Cardiac muscle cell (in vitro differentiated cells and primary cell): ENCODE results near the gene KLC1. TPM values are rescaled to one million over a fixed set of nuclear protein-coding genes. Genes with fewer than 3 reads are reported as not detected.

ENCODE experiments used
- DNase-seq, 2 donors: peaks; one replicate each; pipeline versions ENCODE4 v3.0.0 to v3.0.0-alpha.2; 2010 to 2017; ENCODE audit warnings: low read depth in 1 of 2, low spot score in 1 of 2
- H3K27ac ChIP-seq: fragments of 200-600 bp; sonication (generic); 2 replicates; pipeline ENCODE4 v1.5.1; 2016
- H3K27me3 ChIP-seq: fragments of 200-600 bp; sonication (generic); 2 replicates; pipeline ENCODE4 v1.6.0; 2016; ENCODE audit warnings: control low read depth
- H3K36me3 ChIP-seq: fragments of 200-600 bp; sonication (generic); 2 replicates; pipeline ENCODE4 v1.5.1; 2016; ENCODE audit warnings: control low read depth
- H3K4me1 ChIP-seq: fragments of 200-600 bp; sonication (generic); 2 replicates; pipeline ENCODE4 v1.8.1; 2017; ENCODE audit warnings: low read depth, mild to moderate bottlenecking, mixed run types
- H3K4me3 ChIP-seq: fragments of 200-600 bp; sonication (generic); 2 replicates; pipeline ENCODE4 v1.5.1; 2016; ENCODE audit warnings: mild to moderate bottlenecking
- H3K9me3 ChIP-seq: fragments of 200-600 bp; sonication (generic); 2 replicates; pipeline ENCODE4 v1.5.1; 2017; ENCODE audit warnings: low read depth, mild to moderate bottlenecking, control low read depth
- polyA plus RNA-seq: library from polyadenylated mRNA; unstranded; fragments of >200 nt; fragmentation: Nextera tagmentation; extraction: Ambion mirVana; gene quantifications from 2 replicates; pipeline ENCODE4 v1.2.1, GENCODE V29; 2016
- total RNA-seq: library from RNA; depleted of rRNA; stranded (reverse); fragments of >200 nt; gene quantifications from 2 replicates; pipeline ENCODE4 v1.2.3, GENCODE V29; 2016
- TF ChIP-seq, protein P1 (sequence below): IDR thresholded peaks from 2 replicates; pipeline ENCODE4 v1.5.1; 2012; ENCODE audit warnings: low read depth, mild to moderate bottlenecking, low read length

Gene KLC1
- total and polyA plus RNA-seq, 2 experiments from 2014 or later, result 167 to 365 TPM

GRCh38 chr14:103732868-103733620 lies 104.0 kb downstream of the KLC1 start:
- H3K4me1 ChIP-seq, result no peaks in the 10 kb centered on the region
- no peak for DNase-seq
- peaks cover 40% of the 10 kb centered on the region for H3K36me3 ChIP-seq
- no peaks in the 10 kb centered on the region for H3K27me3 ChIP-seq
- H3K9me3 ChIP-seq, result no peaks in the 10 kb centered on the region
- H3K27ac ChIP-seq, result peak overlapping the region; percentile 80
- no peak overlapping the region for H3K4me3 ChIP-seq
- TF ChIP-seq, protein P1, sequence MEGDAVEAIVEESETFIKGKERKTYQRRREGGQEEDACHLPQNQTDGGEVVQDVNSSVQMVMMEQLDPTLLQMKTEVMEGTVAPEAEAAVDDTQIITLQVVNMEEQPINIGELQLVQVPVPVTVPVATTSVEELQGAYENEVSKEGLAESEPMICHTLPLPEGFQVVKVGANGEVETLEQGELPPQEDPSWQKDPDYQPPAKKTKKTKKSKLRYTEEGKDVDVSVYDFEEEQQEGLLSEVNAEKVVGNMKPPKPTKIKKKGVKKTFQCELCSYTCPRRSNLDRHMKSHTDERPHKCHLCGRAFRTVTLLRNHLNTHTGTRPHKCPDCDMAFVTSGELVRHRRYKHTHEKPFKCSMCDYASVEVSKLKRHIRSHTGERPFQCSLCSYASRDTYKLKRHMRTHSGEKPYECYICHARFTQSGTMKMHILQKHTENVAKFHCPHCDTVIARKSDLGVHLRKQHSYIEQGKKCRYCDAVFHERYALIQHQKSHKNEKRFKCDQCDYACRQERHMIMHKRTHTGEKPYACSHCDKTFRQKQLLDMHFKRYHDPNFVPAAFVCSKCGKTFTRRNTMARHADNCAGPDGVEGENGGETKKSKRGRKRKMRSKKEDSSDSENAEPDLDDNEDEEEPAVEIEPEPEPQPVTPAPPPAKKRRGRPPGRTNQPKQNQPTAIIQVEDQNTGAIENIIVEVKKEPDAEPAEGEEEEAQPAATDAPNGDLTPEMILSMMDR, result no peak

GRCh38 chr14:103733651-103734050 lies 104.6 kb downstream of the KLC1 start:
- Histone ChIP-seq H3K36me3 (peaks cover 46% of the 10 kb centered on the region), H3K4me1 (no peaks in the 10 kb centered on the region), H3K4me3 (no peak overlapping the region), H3K27me3 (no peaks in the 10 kb centered on the region), H3K9me3 (no peaks in the 10 kb centered on the region), H3K27ac (peak overlapping the region; percentile 80)
- no peak for DNase-seq
- TF ChIP-seq, protein P1, result no peak

DNA sequence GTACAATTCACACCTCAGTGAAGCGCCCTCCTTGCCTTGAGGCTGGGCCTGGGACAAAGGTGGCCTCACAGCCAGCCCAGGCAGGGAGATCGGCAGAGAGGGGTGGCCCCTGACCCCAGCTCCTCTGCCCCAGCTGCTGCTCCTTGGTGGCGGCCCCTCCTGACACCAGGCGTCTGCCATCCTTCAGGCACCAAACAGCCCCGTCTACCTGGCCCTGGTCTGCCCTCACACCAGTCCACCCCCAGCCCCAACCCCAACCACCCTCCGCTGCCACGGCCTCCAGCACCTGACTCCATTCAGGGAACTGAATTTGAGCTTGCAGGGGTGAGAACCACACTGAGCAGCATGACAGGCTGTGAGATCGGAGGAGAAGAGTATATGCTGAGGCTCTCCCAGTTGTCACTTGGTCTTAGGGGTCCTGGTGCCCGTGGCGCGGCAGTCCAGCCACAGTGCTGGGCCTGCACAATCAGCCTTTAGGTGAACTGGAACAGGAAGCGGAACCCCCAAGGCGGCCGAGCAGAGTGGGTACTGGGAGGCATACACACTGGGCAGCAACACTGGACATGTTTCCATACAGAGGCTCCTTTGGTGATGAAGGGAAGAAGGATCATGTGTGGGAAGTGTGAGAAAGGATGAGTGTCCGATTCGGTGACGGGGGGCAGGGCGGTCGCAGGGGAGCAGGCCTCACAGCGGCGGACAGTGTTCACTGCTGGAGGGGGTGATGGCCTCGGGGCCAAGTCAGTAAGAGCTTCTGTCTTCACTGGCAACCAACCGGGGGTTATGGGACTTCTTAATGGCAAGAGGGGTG lies 105.3 kb downstream of the KLC1 start:
- no peaks in the 10 kb centered on the region for H3K9me3 ChIP-seq
- no peaks in the 10 kb centered on the region for H3K27me3 ChIP-seq
- TF ChIP-seq, protein P1, result no peak
- no peak overlapping the region for H3K4me3 ChIP-seq
- H3K27ac ChIP-seq, result peak overlapping the region; percentile 80
- H3K36me3 ChIP-seq, result peaks cover 46% of the 10 kb centered on the region
- no peak for DNase-seq
- no peaks in the 10 kb centered on the region for H3K4me1 ChIP-seq

DNA sequence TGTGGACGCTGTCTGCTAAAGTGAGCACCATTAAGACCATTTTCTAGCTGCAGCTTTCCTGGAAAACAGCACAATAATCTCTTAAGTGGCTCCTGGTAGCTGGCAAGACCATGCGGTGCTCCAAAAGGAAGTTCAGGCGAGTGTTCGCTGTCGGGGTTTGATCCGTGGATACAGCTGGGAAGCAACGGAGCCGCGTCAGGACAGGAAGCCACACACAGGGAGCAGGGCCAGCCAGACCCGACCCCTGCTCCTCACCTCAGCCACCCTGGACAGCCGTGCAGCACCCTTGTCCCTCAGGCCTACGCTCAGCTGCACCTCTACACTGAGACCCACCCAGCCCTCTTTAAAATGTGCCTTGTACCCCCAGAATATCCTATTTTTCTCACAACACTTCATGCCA lies 106.0 kb downstream of the KLC1 start:
- H3K27me3 ChIP-seq, result no peaks in the 10 kb centered on the region
- H3K4me3 ChIP-seq, result no peak overlapping the region
- H3K4me1 ChIP-seq, result no peaks in the 10 kb centered on the region
- H3K27ac ChIP-seq, result peak overlapping the region; percentile 80
- DNase-seq, result no peak
- no peaks in the 10 kb centered on the region for H3K9me3 ChIP-seq
- TF ChIP-seq, protein P1, result no peak
- H3K36me3 ChIP-seq, result peaks cover 53% of the 10 kb centered on the region

GRCh38 chr14:103735439-103735814 lies 106.4 kb downstream of the KLC1 start:
- Histone ChIP-seq H3K27me3 (no peaks in the 10 kb centered on the region), H3K36me3 (peaks cover 56% of the 10 kb centered on the region), H3K4me1 (no peaks in the 10 kb centered on the region), H3K27ac (peak overlapping the region; percentile 80), H3K4me3 (no peak overlapping the region), H3K9me3 (no peaks in the 10 kb centered on the region)
- no peak for DNase-seq
- TF ChIP-seq, protein P1, result no peak
